Liver (tissue), 9 donors: Measurements from ENCODE around the gene ACYP1. TPM values are rescaled to one million over a fixed set of nuclear protein-coding genes. Genes with fewer than 3 reads are reported as not detected.

Experiments used
- DNase-seq: peaks from one replicate; pipeline ENCODE4 v3.0.0-alpha.2; 2017; ENCODE audit warnings: low spot score
- H3K27ac ChIP-seq, 2 donors: one replicate each; pipeline ENCODE4 v1.7.0; 2013; ENCODE audit warnings: inconsistent platforms in 2 of 2, low read length in 2 of 2, control low read depth in 1 of 2, low read depth in 1 of 2, mild to moderate bottlenecking in 1 of 2
- H3K27me3 ChIP-seq, 4 donors: one replicate each; pipeline versions ENCODE4 v1.6.1 to v1.7.0; 2013; ENCODE audit warnings: low read length in 3 of 4, inconsistent platforms in 1 of 4, mild to moderate bottlenecking in 1 of 4, moderate library complexity in 1 of 4; ENCODE audit not compliant: control insufficient read depth in 4 of 4, insufficient read depth in 4 of 4
- H3K36me3 ChIP-seq, 4 donors: one replicate each; pipeline versions ENCODE4 v1.6.1 to v1.7.0; 2013; ENCODE audit warnings: low read length in 3 of 4, mild to moderate bottlenecking in 3 of 4, low read depth in 1 of 4, moderate library complexity in 1 of 4; ENCODE audit not compliant: control insufficient read depth in 4 of 4, insufficient read depth in 3 of 4
- H3K4me1 ChIP-seq, 4 donors: one replicate each; pipeline versions ENCODE4 v1.6.1 to v1.7.0; 2013; ENCODE audit warnings: low read length in 3 of 4, mild to moderate bottlenecking in 3 of 4, moderate library complexity in 1 of 4; ENCODE audit not compliant: control insufficient read depth in 4 of 4, insufficient read depth in 4 of 4
- H3K4me3 ChIP-seq, 3 donors: one replicate each; pipeline versions ENCODE4 v1.6.1 to v1.7.0; 2013; ENCODE audit warnings: low read length in 3 of 3, control low read depth in 1 of 3, low read depth in 1 of 3, mild to moderate bottlenecking in 1 of 3
- H3K9ac ChIP-seq, 2 donors: one replicate each; pipeline ENCODE4 v1.7.0; 2013; ENCODE audit warnings: low read length in 2 of 2, mild to moderate bottlenecking in 2 of 2, moderate library complexity in 2 of 2, control low read depth in 1 of 2, low read depth in 1 of 2
- H3K9me3 ChIP-seq, 4 donors: one replicate each; pipeline versions ENCODE4 v1.6.1 to v1.7.0; 2013; ENCODE audit warnings: low read length in 3 of 4; ENCODE audit not compliant: control insufficient read depth in 4 of 4
- CTCF ChIP-seq: fragments of 150-350 bp; IDR thresholded peaks from 2 replicates; pipeline ENCODE4 v1.5.1; 2017; ENCODE audit warnings: improper control_type of control experiment, low read depth, low read length; ENCODE audit not compliant: missing input control
- EGR1 ChIP-seq, 2 donors: IDR thresholded peaks; 2 replicates each; pipeline ENCODE4 v1.6.1; 2016 to 2018; ENCODE audit warnings: antibody characterized with exemption in 2 of 2, low read depth in 2 of 2
- FOXA1 ChIP-seq: IDR thresholded peaks from 2 replicates; pipeline ENCODE4 v1.6.1; 2016; ENCODE audit warnings: antibody characterized with exemption
- GABPA ChIP-seq, 2 donors: IDR thresholded peaks in 1 of 2; conservative IDR thresholded peaks in 1 of 2; 2 replicates each; pipeline ENCODE4 v1.6.1; 2016; ENCODE audit warnings: antibody characterized with exemption in 2 of 2, mild to moderate bottlenecking in 1 of 2, moderate library complexity in 1 of 2
- HNF4A ChIP-seq, 2 donors: conservative IDR thresholded peaks; 2 replicates each; pipeline ENCODE4 v1.6.1; 2016; ENCODE audit warnings: antibody characterized with exemption in 2 of 2, mild to moderate bottlenecking in 2 of 2
- HNF4G ChIP-seq: IDR thresholded peaks from 2 replicates; pipeline ENCODE4 v1.6.1; 2016; ENCODE audit warnings: antibody characterized with exemption
- JUND ChIP-seq, 2 donors: IDR thresholded peaks; 2 replicates each; pipeline ENCODE4 v1.6.1; 2016; ENCODE audit warnings: antibody characterized with exemption in 2 of 2
- MAX ChIP-seq: IDR thresholded peaks from 2 replicates; pipeline ENCODE4 v1.6.1; 2016; ENCODE audit warnings: antibody characterized with exemption
- NR2F2 ChIP-seq: IDR thresholded peaks from 2 replicates; pipeline ENCODE4 v1.6.1; 2016; ENCODE audit warnings: antibody characterized with exemption
- RAD21 ChIP-seq, 2 donors: IDR thresholded peaks; 2 replicates each; pipeline ENCODE4 v1.6.1; 2016; ENCODE audit warnings: antibody characterized with exemption in 2 of 2, mild to moderate bottlenecking in 2 of 2
- SP1 ChIP-seq: IDR thresholded peaks from 2 replicates; pipeline ENCODE4 v1.6.1; 2018; ENCODE audit warnings: antibody characterized with exemption, mild to moderate bottlenecking
- YY1 ChIP-seq: IDR thresholded peaks from 2 replicates; pipeline ENCODE4 v1.6.1; 2016; ENCODE audit warnings: antibody characterized with exemption, mild to moderate bottlenecking
- ZBTB33 ChIP-seq: IDR thresholded peaks from 2 replicates; pipeline ENCODE4 v1.6.1; 2016; ENCODE audit warnings: antibody characterized with exemption
- WGBS: extraction: QIAGEN DNeasy Blood & Tissue Kit; methylation state at CpG from one replicate; pipeline ENCODE4 v1.1.7; 2013; 5-methylcytosine and 5-hydroxymethylcytosine counted together
- polyA plus RNA-seq, 2 donors: library from polyadenylated mRNA; stranded (reverse) in 1 of 2; unstranded in 1 of 2; fragments of 200-250 nt in 1 of 2; fragments of >200 nt in 1 of 2; fragmentation: Nextera tagmentation in 1 of 2; extraction: Ambion mirVana in 1 of 2; gene quantifications; one replicate each; pipeline versions ENCODE4 v1.2.1 to v1.2.3, GENCODE V29; 2013 to 2015
- total RNA-seq, 2 donors: library from RNA; depleted of rRNA; stranded (reverse); fragments of >200 nt; gene quantifications; one replicate each; pipeline ENCODE4 v1.2.3, GENCODE V29; 2014
- TF ChIP-seq, protein P1 (sequence below): IDR thresholded peaks from 2 replicates; pipeline ENCODE4 v1.6.1; 2016; ENCODE audit warnings: antibody characterized with exemption
- donor health status: healthy.
- donor health status: healthy.
- donor health status: healthy.
- donor health status: healthy.
- donor health status: healthy.

ACYP1 gene
- total and polyA plus RNA-seq, 4 donors = 2.1 to 7.5 (median 4.0) TPM

DNA sequence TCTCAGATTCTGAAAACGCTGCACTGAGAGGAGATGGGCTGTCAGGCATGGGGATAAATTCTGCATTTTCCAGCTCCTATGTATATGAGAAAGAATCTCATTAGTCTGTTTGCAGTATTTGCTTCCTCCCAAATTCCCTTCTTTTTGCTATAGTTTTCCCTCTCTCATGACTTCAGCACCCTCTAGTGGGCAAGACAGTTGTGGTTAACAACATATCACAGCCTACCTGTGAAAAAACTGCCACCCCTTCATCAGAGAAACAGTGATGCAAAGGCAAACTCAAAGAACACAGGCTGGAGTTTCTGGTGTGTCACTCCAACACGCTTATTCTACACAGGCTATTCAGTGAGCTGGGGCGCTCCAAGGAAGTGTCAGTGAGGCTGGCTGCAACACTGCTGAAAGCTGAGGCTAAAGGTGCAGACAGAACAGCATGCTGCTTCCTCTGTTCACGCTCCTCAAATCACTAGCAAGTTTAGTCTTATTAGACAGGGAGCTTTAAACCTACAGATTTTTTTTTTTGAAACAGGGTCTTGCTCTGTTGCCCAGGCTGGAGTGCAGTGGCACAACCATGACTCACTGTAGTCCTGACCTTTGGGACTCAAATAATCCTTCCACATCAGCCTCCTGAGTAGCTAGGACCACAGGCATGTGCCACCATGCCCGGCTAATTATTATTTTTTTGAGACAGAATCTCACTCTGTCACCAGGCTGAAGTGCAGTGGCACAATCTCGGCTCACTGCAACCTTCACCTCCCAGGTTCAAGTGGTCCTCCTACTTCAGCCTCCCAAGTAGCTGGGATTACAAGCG, 24.9 kb upstream of the ACYP1 start:
- Histone ChIP-seq H3K27me3 (no peaks in the 10 kb centered on the region), H3K27ac (no peak overlapping the region), H3K9ac (no peak overlapping the region), H3K4me3 (no peak overlapping the region), H3K36me3 (peaks cover 13 to 63% (median 48%) of the 10 kb centered on the region in 4 donors), H3K4me1 (no peaks in the 10 kb centered on the region), H3K9me3 (no peaks in the 10 kb centered on the region)
- 68% methylated on average over 7 of the region's 7 CpGs for WGBS
- DNase-seq = no peak
- peak; percentile 75 for TF ChIP-seq CTCF
- TF ChIP-seq EGR1 (IDR thresholded peaks at IDR 0.05; ENCODE audit: low read depth in 2 of 2) = no peak
- TF ChIP-seq RAD21 (IDR thresholded peaks at IDR 0.05) = peak; percentile 96 to 97

GRCh38 chr14:75088153-75088552, 24.3 kb upstream of the ACYP1 start:
- H3K27me3 ChIP-seq = no peaks in the 10 kb centered on the region
- no peaks in the 10 kb centered on the region for H3K9me3 ChIP-seq
- H3K36me3 ChIP-seq = peaks cover 13 to 66% (median 51%) of the 10 kb centered on the region in 4 donors
- H3K4me1 ChIP-seq = no peaks in the 10 kb centered on the region
- 86% methylated on average over 2 of the region's 2 CpGs for WGBS
- no peak overlapping the region for H3K9ac ChIP-seq
- no peak overlapping the region for H3K27ac ChIP-seq
- TF ChIP-seq RAD21 (IDR thresholded peaks at IDR 0.05) (no peak), MAX (no peak), HNF4G (no peak), NR2F2 (no peak), ZBTB33 (no peak), GABPA (IDR thresholded peaks at IDR 0.05 in 1 of 2, conservative IDR thresholded peaks at IDR 0.05 in 1 of 2) (no peak), FOXA1 (no peak), EGR1 (IDR thresholded peaks at IDR 0.05; ENCODE audit: low read depth in 2 of 2) (no peak), JUND (IDR thresholded peaks at IDR 0.05) (no peak), SP1 (no peak), CTCF (no peak), HNF4A (conservative IDR thresholded peaks at IDR 0.05) (no peak), YY1 (no peak)
- TF ChIP-seq, protein P1, sequence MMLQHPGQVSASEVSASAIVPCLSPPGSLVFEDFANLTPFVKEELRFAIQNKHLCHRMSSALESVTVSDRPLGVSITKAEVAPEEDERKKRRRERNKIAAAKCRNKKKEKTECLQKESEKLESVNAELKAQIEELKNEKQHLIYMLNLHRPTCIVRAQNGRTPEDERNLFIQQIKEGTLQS = no peak
- no peak overlapping the region for H3K4me3 ChIP-seq
- DNase-seq = no peak
